HTR-8/SVneo (cell line): ENCODE measurements around the gene TARS2.
A peak's percentile ranks its signal among the peaks of the same experiment; 100 is the strongest.

Experiments
- DNase-seq: peaks from one replicate; pipeline ENCODE4 v3.0.0; 2011; ENCODE audit warnings: low spot score, mixed read lengths; ENCODE audit not compliant: insufficient read length
- FAIRE-seq: peaks from 2 replicates; lab custom pipeline; 2011; peaks lifted over from hg19 to GRCh38; lab: Jason Lieb, UNC

Gene TARS2

DNA sequence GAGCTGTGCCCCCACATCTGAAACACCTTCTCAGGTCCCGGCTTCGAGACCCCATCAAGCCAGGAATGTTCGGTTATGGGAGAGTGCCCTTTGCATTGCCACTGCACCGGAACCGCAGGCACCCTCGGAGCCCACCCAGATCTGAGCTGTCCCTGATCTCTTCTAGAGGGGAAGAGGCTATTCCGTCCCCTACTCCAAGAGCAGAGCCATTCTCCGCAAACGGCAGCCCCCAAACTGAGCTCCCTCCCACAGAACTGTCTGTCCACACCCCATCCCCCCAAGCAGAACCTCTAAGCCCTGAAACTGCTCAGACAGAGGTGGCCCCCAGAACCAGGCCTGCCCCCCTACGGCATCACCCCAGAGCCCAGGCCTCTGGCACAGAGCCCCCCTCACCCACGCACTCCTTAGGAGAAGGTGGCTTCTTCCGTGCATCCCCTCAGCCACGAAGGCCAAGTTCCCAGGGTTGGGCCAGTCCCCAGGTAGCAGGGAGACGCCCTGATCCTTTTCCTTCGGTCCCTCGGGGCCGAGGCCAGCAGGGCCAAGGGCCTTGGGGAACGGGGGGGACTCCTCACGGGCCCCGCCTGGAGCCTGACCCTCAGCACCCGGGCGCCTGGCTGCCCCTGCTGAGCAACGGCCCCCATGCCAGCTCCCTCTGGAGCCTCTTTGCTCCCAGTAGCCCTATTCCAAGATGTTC is 66.3 kb downstream of the TARS2 start:
- DNase-seq (no peak), FAIRE-seq (no peak)

DNA sequence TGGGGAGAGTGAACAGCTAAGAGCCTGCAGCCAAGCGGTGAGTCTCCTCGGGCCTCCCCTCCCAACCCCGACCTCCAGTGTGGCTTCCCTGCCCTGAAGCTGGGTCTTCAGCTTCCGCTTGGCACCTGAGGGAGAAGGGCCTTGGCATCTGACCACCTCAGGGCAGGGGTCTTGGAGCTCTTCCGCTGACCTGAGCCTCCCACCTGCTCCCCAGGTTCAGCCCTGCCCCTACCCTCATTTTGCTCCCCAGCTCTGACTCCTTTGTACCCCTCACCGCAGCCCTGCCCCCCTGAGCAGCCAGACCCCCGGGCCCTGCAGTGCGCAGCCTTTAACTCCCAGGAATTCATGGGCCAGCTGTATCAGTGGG is 66.8 kb downstream of the TARS2 start:
- no peak for FAIRE-seq
- no peak for DNase-seq

- no peak for DNase-seq
- FAIRE-seq = peak; percentile 89
Observed at GRCh38 chr1:150555198-150555970, 68.2 kb downstream of the TARS2 start.

GRCh38 chr1:150555971-150556865 is 69.0 kb downstream of the TARS2 start:
- no peak for DNase-seq
- no peak for FAIRE-seq

- DNase-seq (no peak), FAIRE-seq (no peak)
Observed at GRCh38 chr1:150557065-150557600, 69.9 kb downstream of the TARS2 start.
